Fibroblast of pulmonary artery (primary cell): Measurements from ENCODE around the gene ARHGEF10L.

Experiments
- DNase-seq: peaks from one replicate; pipeline ENCODE4 v3.0.0-alpha.2; 2010; ENCODE audit warnings: low read depth
- H3K4me3 ChIP-seq: replicated peaks from 2 replicates; pipeline ENCODE4 v1.5.1; 2011; ENCODE audit warnings: low read depth, mild to moderate bottlenecking, control low read depth, low read length, moderate library complexity
- CTCF ChIP-seq: IDR thresholded peaks from 2 replicates; pipeline ENCODE4 v1.5.1; 2011; ENCODE audit warnings: mild to moderate bottlenecking, control low read depth, low read length, inconsistent platforms; ENCODE audit errors: missing control alignments

The ARHGEF10L gene

GRCh38 chr1:17728123-17728712, 188.7 kb downstream of the ARHGEF10L start:
- no peak overlapping the region for H3K4me3 ChIP-seq
- TF ChIP-seq CTCF: no peak
- no peak for DNase-seq

- no peak for DNase-seq
- no peak overlapping the region for H3K4me3 ChIP-seq
- no peak for TF ChIP-seq CTCF
Observed at GRCh38 chr1:17729248-17729647, 189.8 kb downstream of the ARHGEF10L start.

- DNase-seq: no peak
- TF ChIP-seq CTCF: no peak
- no peak overlapping the region for H3K4me3 ChIP-seq
Observed at GRCh38 chr1:17729909-17730308, 190.4 kb downstream of the ARHGEF10L start.

- no peak for TF ChIP-seq CTCF
- no peak overlapping the region for H3K4me3 ChIP-seq
- DNase-seq: no peak
Observed at GRCh38 chr1:17731460-17731859, 192.0 kb downstream of the ARHGEF10L start.

- TF ChIP-seq CTCF: no peak
- no peak overlapping the region for H3K4me3 ChIP-seq
- peak; percentile 18 for DNase-seq
Observed at GRCh38 chr1:17732475-17732874, 193.0 kb downstream of the ARHGEF10L start.

GRCh38 chr1:17733661-17734060, 194.2 kb downstream of the ARHGEF10L start:
- no peak for TF ChIP-seq CTCF
- DNase-seq: no peak
- no peak overlapping the region for H3K4me3 ChIP-seq

GRCh38 chr1:17734609-17735008, 195.1 kb downstream of the ARHGEF10L start:
- H3K4me3 ChIP-seq: no peak overlapping the region
- DNase-seq: no peak
- TF ChIP-seq CTCF: no peak
